ENCODE data around the gene LRRC8B.
A peak's percentile ranks its signal among the peaks of the same experiment; 100 is the strongest.
"Not testable (repeated sequence)": the region's sequence is repeated elsewhere in the genome, so short reads cannot be mapped to it uniquely, and the experiment has no call there.

Gene LRRC8B

DNA sequence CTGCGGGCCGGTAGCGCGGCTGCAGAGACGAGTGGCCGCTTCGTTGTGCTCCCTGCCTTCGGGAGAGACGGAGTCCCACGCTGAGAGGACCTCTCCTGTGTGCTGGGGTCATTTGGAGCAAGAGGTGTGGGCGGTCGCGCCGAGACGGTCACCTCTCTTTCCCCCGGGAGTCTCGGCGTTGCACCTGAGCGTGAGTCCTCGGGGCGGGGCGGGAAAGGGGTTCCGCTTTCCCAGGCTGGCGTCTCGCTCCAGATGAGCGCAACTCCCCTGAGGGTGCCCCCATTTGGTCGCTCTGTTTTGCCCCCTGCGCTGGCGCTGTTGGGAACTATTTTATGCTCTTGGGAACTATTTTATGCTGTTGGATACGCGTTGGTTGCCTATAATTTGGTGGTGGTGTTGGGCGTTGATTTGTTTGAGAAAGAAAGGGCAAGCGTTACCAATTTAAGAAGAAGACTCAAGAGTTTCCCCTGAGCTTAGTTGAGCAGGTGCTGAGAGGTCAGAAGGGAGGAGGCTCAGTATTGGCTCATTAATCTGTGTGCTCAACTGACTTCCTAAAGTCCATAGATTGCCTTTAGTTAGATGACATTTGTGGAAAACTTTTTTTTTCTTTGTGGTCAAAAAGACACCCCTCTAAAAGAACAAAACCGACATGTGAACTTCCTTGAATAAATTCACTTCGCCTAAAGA, 683 bp downstream of the LRRC8B start:
- peak; percentile 68 for DNase-seq

GRCh38 chr1:89527256-89527655, 2.6 kb downstream of the LRRC8B start:
- no peak for DNase-seq

DNA sequence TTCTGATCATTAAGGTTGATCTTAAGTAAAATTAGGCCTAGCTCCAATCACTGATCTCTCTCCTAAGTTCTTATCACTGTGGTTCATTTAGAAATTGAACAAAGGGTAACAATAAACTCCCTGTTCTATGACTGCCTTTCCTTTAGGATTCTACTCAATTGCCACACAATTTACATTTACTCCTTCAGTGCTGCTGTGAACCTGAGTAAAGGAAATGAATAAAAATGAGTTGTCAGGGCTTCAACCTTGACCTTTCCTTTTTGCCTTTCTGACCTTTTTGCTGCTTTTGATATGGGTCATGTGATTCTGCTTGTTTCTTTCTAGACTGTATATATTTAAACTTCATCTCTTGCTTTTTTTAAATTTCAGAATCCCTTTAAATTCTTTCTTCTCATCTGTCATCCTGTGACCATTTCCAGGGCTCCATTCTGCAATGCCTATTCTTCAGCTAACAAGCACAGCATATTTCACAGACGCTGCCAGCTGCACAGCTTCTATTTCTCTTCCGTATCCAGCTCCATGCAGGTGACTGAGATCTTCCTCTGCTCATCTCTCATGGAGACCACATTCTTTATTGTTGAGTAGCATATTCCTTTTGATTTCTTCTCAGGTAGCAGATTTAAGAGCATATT, 3.2 kb downstream of the LRRC8B start:
- DNase-seq: no peak

DNA sequence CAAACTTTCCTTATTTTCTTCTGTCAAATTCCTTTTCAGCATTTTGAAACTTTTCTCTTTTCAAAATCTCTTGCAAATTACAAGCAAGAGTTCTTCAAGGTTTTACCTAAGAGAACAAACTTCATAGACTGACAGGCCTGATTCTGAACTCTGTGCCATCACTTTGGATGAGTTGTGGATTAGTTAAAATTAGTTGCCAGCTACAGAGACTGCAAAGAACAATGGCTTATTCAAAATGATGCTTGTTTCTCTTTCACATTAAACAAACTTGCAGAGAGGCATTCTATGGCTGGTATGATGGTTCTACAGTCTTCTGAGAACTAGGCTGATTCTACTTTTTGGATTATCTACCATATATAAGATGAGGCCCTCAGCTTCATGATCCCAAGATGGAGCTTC, 3.8 kb downstream of the LRRC8B start:
- DNase-seq: no peak

GRCh38 chr1:89529196-89529595, 4.6 kb downstream of the LRRC8B start:
- DNase-seq: no peak

DNA sequence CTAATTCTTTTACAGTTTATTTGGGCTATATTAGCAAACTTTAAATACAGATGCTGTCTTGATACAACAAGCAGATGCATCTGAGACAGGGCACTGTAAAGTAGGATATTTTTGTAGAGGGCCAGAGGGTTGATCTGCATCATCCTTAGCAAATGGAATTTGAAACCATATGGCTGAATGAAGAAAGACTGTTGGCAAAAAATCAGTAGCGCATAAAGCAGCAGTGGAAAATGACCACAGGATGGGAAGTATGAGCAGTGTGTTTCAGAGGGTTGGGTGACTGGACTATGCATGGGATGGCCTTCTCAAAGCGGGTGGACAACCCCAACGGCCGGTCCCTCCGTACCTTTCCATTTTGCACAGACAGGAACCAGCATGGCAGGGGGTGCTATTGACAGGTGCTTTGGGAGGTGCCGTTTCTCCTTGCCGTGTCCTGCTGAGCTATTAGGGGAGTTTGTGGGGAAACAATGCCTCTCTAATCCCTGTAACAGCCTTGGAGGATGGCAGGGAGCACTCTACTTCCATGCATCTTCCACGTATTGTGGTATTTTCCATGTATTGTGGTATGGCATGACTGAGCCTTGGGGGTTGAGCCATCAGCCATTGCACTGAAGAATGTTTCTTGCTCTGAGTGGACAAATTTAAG, 5.9 kb downstream of the LRRC8B start:
- DNase-seq: no peak

DNA sequence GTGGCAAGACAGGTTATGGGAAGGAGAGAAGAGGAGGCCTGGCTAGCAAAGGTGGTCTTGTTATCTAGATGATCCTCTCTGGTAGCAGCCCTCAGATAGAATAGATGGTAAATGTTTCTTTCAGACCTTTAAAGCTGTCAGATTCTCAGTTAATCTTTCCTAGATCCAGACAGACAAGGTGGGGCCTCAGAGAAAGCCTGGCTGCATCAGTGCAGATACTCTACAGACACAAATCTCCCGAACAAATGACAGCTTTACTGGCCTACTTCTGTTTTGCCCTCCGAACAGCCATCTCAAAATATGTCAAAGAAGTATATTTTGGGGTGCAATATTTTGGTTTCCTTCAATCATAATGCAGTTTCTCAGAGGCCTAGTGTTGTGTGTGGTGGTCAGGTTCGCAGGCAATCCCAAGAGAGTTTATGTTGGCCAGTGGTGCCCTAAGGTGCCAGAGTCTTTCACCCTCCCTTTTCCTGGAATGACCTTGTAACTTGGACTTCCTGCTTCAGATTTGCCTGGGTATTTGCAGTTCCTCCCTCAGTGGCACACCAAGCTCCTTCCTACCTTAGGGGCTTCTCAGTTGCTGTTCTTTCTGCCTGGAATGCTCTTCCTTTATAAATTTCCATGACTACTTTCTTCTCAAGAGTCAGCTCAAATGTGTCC, 7.0 kb downstream of the LRRC8B start:
- no peak for DNase-seq

DNA sequence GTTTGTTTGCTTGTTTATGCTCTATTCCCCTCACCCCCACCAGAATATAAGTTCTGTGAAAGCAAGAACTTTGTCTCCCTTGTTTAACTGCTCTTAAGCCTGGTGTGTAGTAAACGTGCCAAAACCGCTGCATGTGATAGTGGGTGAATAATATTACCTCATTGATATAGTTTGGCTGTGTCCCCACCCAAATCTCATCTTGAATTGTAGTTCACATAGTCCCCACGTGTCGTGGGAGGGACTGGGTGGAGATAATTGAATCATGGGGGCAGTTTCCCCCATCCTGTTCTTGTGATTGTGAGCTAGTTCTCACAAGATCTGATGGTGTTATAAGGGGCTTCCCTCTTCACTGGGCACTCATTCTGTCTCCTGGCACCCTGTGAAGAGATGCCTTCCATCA, 7.6 kb downstream of the LRRC8B start:
- no peak for DNase-seq

DNA sequence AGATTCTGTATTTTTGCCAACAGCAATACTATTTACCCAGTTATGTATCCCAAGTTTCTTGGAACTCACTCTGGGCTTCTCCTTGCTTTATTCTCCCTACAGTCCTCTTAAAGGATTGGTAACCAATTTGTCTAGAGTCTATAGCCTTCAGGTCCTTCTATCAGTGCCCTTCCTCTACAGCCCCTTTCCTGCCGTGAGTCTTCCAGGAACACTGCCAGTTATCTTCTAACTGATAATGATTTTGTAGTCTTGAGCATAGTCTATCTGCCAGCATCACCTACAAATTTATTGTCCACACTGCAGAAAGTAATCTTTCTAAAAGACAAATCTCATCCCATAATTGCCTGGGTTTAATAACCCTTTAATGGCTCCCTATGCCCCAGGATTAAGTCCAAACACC, 8.2 kb downstream of the LRRC8B start:
- DNase-seq: no peak

DNA sequence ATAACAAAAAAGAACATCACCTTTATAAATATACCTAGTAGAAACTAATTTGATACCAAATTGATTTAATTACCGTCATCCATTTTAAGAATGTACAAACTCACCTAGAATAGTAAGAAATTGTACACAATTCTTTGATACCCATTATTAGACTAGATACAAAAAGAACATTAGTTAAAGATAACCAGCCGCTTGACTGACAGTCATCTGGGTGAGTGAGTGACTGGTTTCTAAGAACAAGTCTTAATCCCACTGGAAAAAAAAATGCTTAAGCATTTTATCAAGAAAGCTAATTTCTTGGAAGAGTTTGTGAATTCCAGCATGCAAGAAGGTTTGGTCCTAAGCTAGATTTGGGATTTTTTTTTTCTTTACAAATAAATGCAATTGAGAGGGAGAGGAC, 10.9 kb downstream of the LRRC8B start:
- no peak for DNase-seq

DNA sequence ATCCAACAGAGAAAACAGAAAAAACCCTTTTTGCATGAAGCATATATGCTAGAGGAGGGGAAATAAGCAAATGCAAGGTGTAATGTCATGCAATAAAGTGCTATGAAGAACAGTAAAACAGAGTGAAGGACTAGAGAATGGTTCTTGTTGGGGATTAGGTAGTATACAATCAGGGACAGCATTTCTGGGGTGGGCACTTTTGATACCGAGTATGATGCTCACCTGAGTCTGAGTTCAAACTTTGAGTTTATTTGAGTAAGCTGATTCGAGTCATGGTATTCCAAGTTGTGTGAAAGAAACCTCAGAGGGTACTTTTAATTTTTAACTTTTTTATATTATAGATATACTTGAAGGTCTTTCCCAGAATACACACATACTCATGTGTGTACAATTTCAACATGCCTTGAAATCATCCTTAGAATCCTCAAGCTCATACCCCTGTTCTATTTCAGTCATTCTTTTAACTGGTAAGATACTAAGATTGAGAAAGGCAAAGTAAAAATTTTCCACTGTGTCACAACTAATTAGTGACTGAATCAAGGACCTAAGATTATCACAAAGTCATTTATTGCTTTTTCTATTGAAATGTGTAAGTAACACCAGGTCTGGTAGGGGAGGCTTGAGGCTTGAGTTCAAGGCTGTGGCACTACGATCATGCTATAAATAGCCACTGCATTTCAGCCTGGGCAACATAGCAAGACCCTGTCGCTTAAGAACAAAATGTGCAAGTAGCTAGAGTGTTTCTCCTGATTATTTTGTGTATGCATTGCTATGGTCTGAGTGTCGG, 12.1 kb downstream of the LRRC8B start:
- DNase-seq: no peak

DNA sequence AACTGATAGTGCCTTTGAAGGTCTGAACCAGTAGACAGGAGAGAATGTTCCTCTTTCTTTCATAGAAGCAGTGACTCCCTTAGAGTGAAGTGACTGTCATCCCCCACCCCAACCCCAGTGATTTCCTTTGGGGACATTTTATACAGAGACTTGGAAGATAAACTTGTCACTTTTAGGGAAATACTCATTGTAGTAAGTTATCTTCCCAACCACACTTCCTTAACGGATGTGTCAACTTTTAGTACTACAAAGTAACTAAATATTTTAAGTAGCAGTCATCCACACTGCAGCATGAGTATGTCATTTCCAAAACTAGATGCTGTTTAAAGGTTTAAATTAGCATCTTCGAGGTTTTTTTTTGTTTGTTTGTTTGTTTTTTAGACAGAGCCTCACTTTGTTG, 13.7 kb downstream of the LRRC8B start:
- no peak for DNase-seq

- DNase-seq: no peak
Measured at GRCh38 chr1:89539128-89539527, 14.5 kb downstream of the LRRC8B start.

DNA sequence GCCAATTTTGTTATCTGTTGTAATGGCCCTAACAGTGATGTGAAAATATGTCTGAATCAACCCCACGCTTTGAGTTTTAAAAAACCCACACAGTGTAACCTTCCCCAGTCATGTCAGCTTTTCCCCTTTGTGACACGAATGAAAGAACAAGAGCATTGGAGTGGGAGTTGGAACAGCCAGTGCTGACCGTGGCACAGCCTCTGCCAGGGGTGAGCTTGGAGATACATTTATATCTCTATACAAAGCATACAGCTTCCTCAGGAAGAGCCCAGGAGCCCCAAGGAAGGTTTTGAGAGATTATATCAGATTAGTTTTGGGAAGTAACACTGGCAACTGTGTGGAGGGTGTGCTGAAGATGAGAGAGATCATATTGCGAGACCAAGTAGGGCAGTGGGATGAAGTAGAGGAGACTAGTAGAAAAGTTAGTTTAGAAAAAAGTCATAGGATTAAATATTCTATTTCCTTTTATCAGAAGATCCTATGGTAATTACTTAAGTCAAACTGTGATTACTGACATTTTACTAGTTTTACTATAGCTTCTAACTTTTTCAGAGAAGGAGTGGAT, 15.9 kb downstream of the LRRC8B start:
- no peak for DNase-seq

DNA sequence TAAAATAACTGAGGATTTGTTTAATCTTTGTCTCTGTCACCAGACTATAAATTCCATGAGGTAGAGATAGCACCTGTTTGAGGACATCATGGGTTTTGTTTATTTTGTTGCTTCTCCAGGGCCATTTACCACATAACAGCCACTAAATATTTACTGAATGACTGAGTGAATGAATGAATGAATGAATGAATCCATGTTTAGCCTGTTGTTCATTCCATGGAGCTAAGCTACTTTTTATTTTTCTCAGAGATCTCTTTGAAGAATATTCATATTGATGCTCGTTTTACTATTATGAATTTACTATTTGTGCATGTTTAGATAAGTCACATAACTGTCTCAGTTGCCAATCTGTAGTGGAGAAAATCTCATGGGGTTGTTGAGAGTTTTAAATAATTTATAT, 17.7 kb downstream of the LRRC8B start:
- DNase-seq: no peak

- DNase-seq: not testable (repeated sequence)
Measured at GRCh38 chr1:89543632-89544031, 19.0 kb downstream of the LRRC8B start.

- no peak for DNase-seq
Measured at GRCh38 chr1:89545264-89546038, 20.8 kb downstream of the LRRC8B start.

DNA sequence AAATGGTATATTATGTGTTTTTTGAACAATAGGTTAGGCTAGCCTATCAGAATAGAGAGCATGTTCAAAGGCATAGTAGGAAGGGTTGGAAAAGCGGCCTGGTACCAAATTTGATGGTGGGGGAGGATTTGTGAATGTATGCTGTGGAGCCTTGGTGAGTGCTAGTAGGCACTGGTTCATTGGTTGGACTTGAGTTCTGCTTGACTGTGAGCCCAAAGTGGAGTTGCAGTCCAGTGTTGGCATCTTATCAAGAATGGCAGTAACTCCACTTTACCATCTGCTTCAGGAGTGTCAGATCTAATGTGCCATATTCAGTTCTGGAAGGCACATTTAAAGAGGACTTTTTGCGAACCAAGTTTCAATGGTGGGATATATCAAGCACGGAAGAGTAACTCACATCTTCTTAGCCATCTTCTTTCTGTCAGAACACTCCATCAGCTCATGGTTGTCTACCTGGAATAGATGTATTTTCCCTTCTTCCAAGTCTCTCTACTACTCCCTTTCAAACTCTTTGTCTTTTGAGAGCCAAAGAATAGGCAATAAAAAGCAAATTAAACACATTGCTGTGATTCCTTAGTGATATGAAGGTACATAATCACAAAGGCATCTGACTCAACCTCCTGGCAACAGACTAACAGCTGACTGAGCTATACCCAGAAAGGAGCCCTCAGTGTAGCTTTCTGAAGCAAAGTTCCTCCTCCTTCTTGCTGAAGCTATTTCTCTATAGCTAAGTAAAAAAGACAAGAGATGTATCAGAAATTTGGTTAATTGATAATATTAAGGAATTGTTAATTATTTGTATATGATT, 21.7 kb downstream of the LRRC8B start:
- peak; percentile 11 for DNase-seq

GRCh38 chr1:89546934-89547562, 22.4 kb downstream of the LRRC8B start:
- no peak for DNase-seq

DNA sequence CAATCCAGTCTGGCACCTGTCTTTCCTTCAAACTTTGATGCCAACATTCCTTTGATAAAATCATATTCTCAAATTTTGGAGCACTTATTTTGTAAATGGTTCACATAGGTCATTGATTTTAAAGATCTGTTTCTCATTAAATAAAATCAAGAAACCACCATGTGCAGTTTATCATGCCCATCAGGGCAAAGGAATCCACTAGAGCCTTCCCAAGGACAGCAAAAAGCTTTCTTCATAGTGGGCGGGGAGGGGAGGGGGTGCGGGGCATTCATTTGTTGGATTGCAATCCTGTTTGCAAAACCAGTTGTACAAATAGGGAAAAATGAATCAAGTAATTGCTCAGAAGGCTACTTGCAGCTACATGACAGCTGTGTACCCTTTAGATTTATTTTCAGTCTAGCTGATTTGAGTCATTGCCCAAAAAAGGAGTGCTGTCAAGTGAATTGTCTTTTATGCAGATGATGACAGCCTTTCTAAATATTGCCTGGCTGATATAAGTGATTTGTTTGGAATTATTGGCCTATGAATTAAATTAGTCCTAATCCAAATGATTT, 23.0 kb downstream of the LRRC8B start:
- peak; percentile 39 for DNase-seq

Data from NCI-H2171 treated with DMSO at 0.1 percent for 48 hours (cell line).